Spleen (tissue), 11 donors: Measurements from ENCODE around the gene SLC37A3. TPM values are rescaled to one million over a fixed set of nuclear protein-coding genes. Genes with fewer than 3 reads are reported as not detected.
"Not testable (repeated sequence)": the region's sequence is repeated elsewhere in the genome, so short reads cannot be mapped to it uniquely, and the experiment has no call there.

Experiments used
- DNase-seq: peaks from one replicate; pipeline ENCODE4 v3.0.0-alpha.2; 2020
- H3K27ac ChIP-seq, 8 donors: fragments of 200-600 bp; sonication (generic) in 7 of 8; 1 replicate in 4 of 8; 2 replicates in 4 of 8; pipeline versions ENCODE4 v1.5.0 to v1.8.0; 2016 to 2021; ENCODE audit warnings: inconsistent platforms in 4 of 8, mild to moderate bottlenecking in 4 of 8, moderate library complexity in 1 of 8
- H3K27me3 ChIP-seq, 7 donors: fragments of 200-600 bp; sonication (generic) in 6 of 7; replicated peaks in 1 of 7; 1 replicate in 4 of 7; 2 replicates in 3 of 7; pipeline versions ENCODE4 v1.5.0 to v1.8.0; 2016 to 2021; ENCODE audit warnings: inconsistent platforms in 3 of 7, mild to moderate bottlenecking in 1 of 7
- H3K36me3 ChIP-seq, 6 donors: fragments of 200-600 bp; sonication (generic) in 5 of 6; 1 replicate in 4 of 6; 2 replicates in 2 of 6; pipeline versions ENCODE4 v1.5.0 to v1.8.0; 2016 to 2021; ENCODE audit warnings: inconsistent platforms in 2 of 6
- H3K4me1 ChIP-seq, 6 donors: fragments of 200-600 bp; sonication (generic) in 5 of 6; 1 replicate in 3 of 6; 2 replicates in 3 of 6; pipeline versions ENCODE4 v1.5.0 to v1.8.0; 2016 to 2021; ENCODE audit warnings: inconsistent platforms in 3 of 6
- H3K4me3 ChIP-seq, 8 donors: fragments of 200-600 bp; sonication (generic) in 7 of 8; 1 replicate in 4 of 8; 2 replicates in 4 of 8; pipeline versions ENCODE4 v1.5.0 to v1.8.0; 2016 to 2021; ENCODE audit warnings: inconsistent platforms in 4 of 8, mild to moderate bottlenecking in 4 of 8, moderate library complexity in 2 of 8
- H3K9me3 ChIP-seq, 8 donors: fragments of 200-600 bp; sonication (generic) in 7 of 8; 1 replicate in 4 of 8; 2 replicates in 4 of 8; pipeline versions ENCODE4 v1.5.0 to v1.8.0; 2016 to 2021; ENCODE audit warnings: inconsistent platforms in 4 of 8
- CTCF ChIP-seq, 11 experiments: fragments of 200-600 bp in 7 of 11; fragments of 450-650 bp in 4 of 11; sonication (generic) in 4 of 11; IDR thresholded peaks in 8 of 11; conservative IDR thresholded peaks in 3 of 11; 1 replicate in 7 of 11; 2 replicates in 4 of 11; pipeline versions ENCODE4 v1.4.0 to v1.8.0; 2016 to 2021; ENCODE audit warnings: antibody characterized with exemption in 11 of 11, inconsistent platforms in 4 of 11, mild to moderate bottlenecking in 1 of 11
- POLR2A ChIP-seq, 3 donors: fragments of 450-650 bp; IDR thresholded peaks; one replicate each; pipeline ENCODE4 v1.5.1; 2017; ENCODE audit warnings: antibody characterized with exemption in 3 of 3, mild to moderate bottlenecking in 1 of 3
- POLR2AphosphoS5 ChIP-seq, 3 donors: sonication (generic); formaldehyde crosslinking; IDR thresholded peaks; one replicate each; pipeline ENCODE4 v1.5.1; 2017; ENCODE audit warnings: antibody characterized with exemption in 3 of 3
- WGBS, 5 donors: extraction: QIAGEN DNeasy Blood & Tissue Kit in 3 of 5; methylation state at CpG; one replicate each; pipeline versions ENCODE4 v1.1.5 to v1.1.7; 2013 to 2018; 5-methylcytosine and 5-hydroxymethylcytosine counted together
- intact Hi-C: fragments of 100-400 bp; cut with DNase I; formaldehyde crosslinking; loops from one replicate; pipeline ENCODE4 v1.15.0; 2023; ENCODE audit warnings: low total_unique reads
- polyA plus RNA-seq, 3 donors: library from polyadenylated mRNA; stranded (reverse); fragments of 200-250 nt; gene quantifications; one replicate each; pipeline ENCODE4 v1.2.1, GENCODE V29; 2013
- total RNA-seq, 7 donors: library from RNA; depleted of rRNA in 3 of 7; stranded (reverse); fragments of >200 nt in 3 of 7; fragmentation: NEBNext Ultra II Directional in 4 of 7; extraction: Animal tissue kit (Norgen Biotek cat#: 25700) in 4 of 7; gene quantifications; one replicate each; pipeline versions ENCODE4 v1.1.0 to v1.2.1, GENCODE V29; 2016 to 2021
- donor health status: healthy with polysubstance abuse.
- donor health status: DM: no; HTN: no; CAD: no; lungs with moderate emphysema.
- donor health status: DM: no; HTN: no; CAD: no.
- donor health status: Bipolar disorder and iron deficiency.
- donor health status: healthy.
- donor health status: DM: no; HTN: no; CAD: no.
- donor health status: DM: yes; HTN: yes; CAD: no.

SLC37A3 gene
- total and polyA plus RNA-seq, 10 donors, result 8.0 to 71.9 (median 37.8) TPM

GRCh38 chr7:140326116-140326928 lies 72.0 kb downstream of the SLC37A3 start:
- H3K4me1 ChIP-seq, result peaks cover 0 to 14% (median 8%) of the 10 kb centered on the region in 6 donors
- no peaks in the 10 kb centered on the region for H3K36me3 ChIP-seq
- H3K27me3 ChIP-seq, result no peaks in the 10 kb centered on the region
- no peaks in the 10 kb centered on the region for H3K9me3 ChIP-seq
- H3K27ac ChIP-seq, result peak overlapping the region in 2 of 8 donors; percentile 16 to 22
- peak in 1 of 3 donors; percentile 55 for TF ChIP-seq POLR2AphosphoS5 (IDR thresholded peaks at IDR 0.05)
- TF ChIP-seq POLR2A (IDR thresholded peaks at IDR 0.05), result no peak
- TF ChIP-seq CTCF (IDR thresholded peaks at IDR 0.05 in 8 of 11, conservative IDR thresholded peaks at IDR 0.05 in 3 of 11), result peak in 9 of 11 experiments; percentile 29 to 71 (median 61)
- peak overlapping the region in 1 of 8 donors; percentile 11 for H3K4me3 ChIP-seq
- WGBS, 5 donors, result 29 to 47% (median 38%) methylated on average over 14 to 16 of the region's 16 CpGs
- intact Hi-C loops, result no loop called here
- peak; percentile 80 for DNase-seq

GRCh38 chr7:140325600-140325999 lies 72.7 kb downstream of the SLC37A3 start:
- no peaks in the 10 kb centered on the region for H3K9me3 ChIP-seq
- H3K4me1 ChIP-seq, result peaks cover 0 to 14% (median 8%) of the 10 kb centered on the region in 6 donors
- peak overlapping the region in 1 of 8 donors; percentile 22 for H3K27ac ChIP-seq
- peak overlapping the region in 1 of 8 donors; percentile 11 for H3K4me3 ChIP-seq
- TF ChIP-seq CTCF (IDR thresholded peaks at IDR 0.05 in 8 of 11, conservative IDR thresholded peaks at IDR 0.05 in 3 of 11), result no peak
- no peak for TF ChIP-seq POLR2AphosphoS5 (IDR thresholded peaks at IDR 0.05)
- no peak for TF ChIP-seq POLR2A (IDR thresholded peaks at IDR 0.05)
- DNase-seq, result no peak
- 78 to 85% (median 82%) methylated on average over 8 of the region's 8 CpGs for WGBS, 5 donors
- intact Hi-C loops, result no loop called here
- H3K27me3 ChIP-seq, result no peaks in the 10 kb centered on the region
- no peaks in the 10 kb centered on the region for H3K36me3 ChIP-seq

GRCh38 chr7:140324714-140325113 lies 73.6 kb downstream of the SLC37A3 start:
- Histone ChIP-seq H3K36me3 (no peaks in the 10 kb centered on the region), H3K9me3 (no peaks in the 10 kb centered on the region), H3K27me3 (no peaks in the 10 kb centered on the region), H3K4me1 (peaks cover 0 to 14% (median 8%) of the 10 kb centered on the region in 6 donors), H3K4me3 (no peak overlapping the region), H3K27ac (no peak overlapping the region)
- DNase-seq, result no peak
- TF ChIP-seq CTCF (IDR thresholded peaks at IDR 0.05 in 8 of 11, conservative IDR thresholded peaks at IDR 0.05 in 3 of 11) (no peak), POLR2A (IDR thresholded peaks at IDR 0.05) (no peak), POLR2AphosphoS5 (IDR thresholded peaks at IDR 0.05) (no peak)
- intact Hi-C loops, result no loop called here
- WGBS, 5 donors, result 75 to 97% (median 81%) methylated on average over 2 of the region's 2 CpGs

- TF ChIP-seq POLR2AphosphoS5 (IDR thresholded peaks at IDR 0.05), result no peak
- no peak for TF ChIP-seq CTCF (IDR thresholded peaks at IDR 0.05 in 8 of 11, conservative IDR thresholded peaks at IDR 0.05 in 3 of 11)
- no peak for TF ChIP-seq POLR2A (IDR thresholded peaks at IDR 0.05)
- Histone ChIP-seq H3K4me3 (no peak overlapping the region), H3K9me3 (no peaks in the 10 kb centered on the region), H3K36me3 (no peaks in the 10 kb centered on the region), H3K27me3 (no peaks in the 10 kb centered on the region), H3K4me1 (peaks cover 0 to 20% (median 8%) of the 10 kb centered on the region in 6 donors), H3K27ac (no peak overlapping the region)
- WGBS, 5 donors, result 65 to 88% (median 70%) methylated on average over 6 of the region's 6 CpGs
- intact Hi-C loops, result no loop called here
- DNase-seq, result no peak
Observed at GRCh38 chr7:140322759-140323158, 75.6 kb downstream of the SLC37A3 start.

- H3K4me3 ChIP-seq, H3K36me3 ChIP-seq, intact Hi-C loops, H3K27me3 ChIP-seq, H3K27ac ChIP-seq, DNase-seq, H3K9me3 ChIP-seq: not testable (repeated sequence)
- peaks cover 0 to 33% (median 12%) of the 10 kb centered on the region in 6 donors for H3K4me1 ChIP-seq
- WGBS, 5 donors, result 77 to 93% (median 85%) methylated on average over 4 of the region's 4 CpGs
Observed at GRCh38 chr7:140320078-140320477, 78.3 kb downstream of the SLC37A3 start.
